Measurements from ENCODE around the gene TMSB10.

TMSB10 gene

GRCh38 chr2:84946204-84947009 is 41.0 kb downstream of the TMSB10 start:
- TF ChIP-seq CTCF (IDR thresholded peaks at IDR 0.05; ENCODE audit: low read depth, low read length): no peak
- Histone ChIP-seq H3K27ac (no peak overlapping the region), H3K27me3 (ENCODE audit: insufficient read depth, low read depth, severe bottlenecking) (no peaks in the 10 kb centered on the region), H3K9me3 (ENCODE audit: severe bottlenecking) (no peaks in the 10 kb centered on the region), H3K4me3 (ENCODE audit: low read depth, low read length) (no peak overlapping the region), H3K36me3 (no peaks in the 10 kb centered on the region)
- no peak for DNase-seq

GRCh38 chr2:84947010-84947593 is 41.6 kb downstream of the TMSB10 start:
- H3K4me3 ChIP-seq (ENCODE audit: low read depth, low read length): no peak overlapping the region
- H3K27me3 ChIP-seq (ENCODE audit: insufficient read depth, low read depth, severe bottlenecking): no peaks in the 10 kb centered on the region
- no peaks in the 10 kb centered on the region for H3K36me3 ChIP-seq
- no peaks in the 10 kb centered on the region for H3K9me3 ChIP-seq (ENCODE audit: severe bottlenecking)
- TF ChIP-seq CTCF (IDR thresholded peaks at IDR 0.05; ENCODE audit: low read depth, low read length): no peak
- no peak overlapping the region for H3K27ac ChIP-seq
- no peak for DNase-seq

- no peak for DNase-seq
- TF ChIP-seq CTCF (IDR thresholded peaks at IDR 0.05; ENCODE audit: low read depth, low read length): no peak
- Histone ChIP-seq H3K36me3 (no peaks in the 10 kb centered on the region; the same call in 1 of the 2 replicates), H3K9me3 (ENCODE audit: severe bottlenecking) (no peaks in the 10 kb centered on the region), H3K4me3 (ENCODE audit: low read depth, low read length) (no peak overlapping the region), H3K27me3 (ENCODE audit: insufficient read depth, low read depth, severe bottlenecking) (no peaks in the 10 kb centered on the region), H3K27ac (no peak overlapping the region)
Observed at GRCh38 chr2:84953535-84953934, 48.1 kb downstream of the TMSB10 start.

GRCh38 chr2:84954329-84954728 is 48.9 kb downstream of the TMSB10 start:
- Histone ChIP-seq H3K36me3 (no peaks in the 10 kb centered on the region; the same call in 1 of the 2 replicates), H3K27ac (no peak overlapping the region), H3K9me3 (ENCODE audit: severe bottlenecking) (no peaks in the 10 kb centered on the region), H3K27me3 (ENCODE audit: insufficient read depth, low read depth, severe bottlenecking) (no peaks in the 10 kb centered on the region), H3K4me3 (ENCODE audit: low read depth, low read length) (no peak overlapping the region)
- no peak for DNase-seq
- no peak for TF ChIP-seq CTCF (IDR thresholded peaks at IDR 0.05; ENCODE audit: low read depth, low read length)
